Bronchial epithelial cell (primary cell): ENCODE data around the gene RABAC1. TPM values are rescaled to one million over a fixed set of nuclear protein-coding genes. Genes with fewer than 3 reads are reported as not detected.

ENCODE experiments used
- DNase-seq: peaks from one replicate; pipeline ENCODE4 v3.0.0-alpha.2; 2010; ENCODE audit warnings: low read depth
- FAIRE-seq: peaks from 2 replicates; lab custom pipeline; 2011; peaks lifted over from hg19 to GRCh38; lab: Jason Lieb, UNC
- H3K27me3 ChIP-seq: 2 replicates; pipeline ENCODE4 v1.5.1; 2011; ENCODE audit warnings: low read length; ENCODE audit not compliant: control insufficient read depth, insufficient read depth
- H3K36me3 ChIP-seq: 2 replicates; pipeline ENCODE4 v1.5.1; 2011; ENCODE audit warnings: low read length; ENCODE audit not compliant: control insufficient read depth, insufficient read depth
- H3K4me3 ChIP-seq: 2 replicates; pipeline ENCODE4 v1.5.1; 2011; ENCODE audit warnings: mild to moderate bottlenecking, low read depth, low read length, control low read depth
- CTCF ChIP-seq: IDR thresholded peaks from 2 replicates; pipeline ENCODE4 v1.5.1; 2011; ENCODE audit warnings: mild to moderate bottlenecking, moderate library complexity, low read length, control low read depth, inconsistent platforms; ENCODE audit not compliant: insufficient read depth, severe bottlenecking
- total RNA-seq: library from RNA; depleted of rRNA; stranded (reverse); fragments of >200 nt; gene quantifications from 2 replicates; pipeline ENCODE4 v1.2.1, GENCODE V29; 2014

Gene RABAC1
- total RNA-seq, 1 donor from 2014 or later = 96.6 TPM

GRCh38 chr19:41990615-41991014 is 31.5 kb upstream of the RABAC1 start:
- Histone ChIP-seq H3K36me3 (no peaks in the 10 kb centered on the region), H3K4me3 (no peak overlapping the region), H3K27me3 (peaks cover 16% of the 10 kb centered on the region)
- FAIRE-seq = no peak
- no peak for TF ChIP-seq CTCF
- DNase-seq = no peak

GRCh38 chr19:41990028-41990427 is 30.9 kb upstream of the RABAC1 start:
- no peak for TF ChIP-seq CTCF
- H3K27me3 ChIP-seq = peaks cover 16% of the 10 kb centered on the region
- FAIRE-seq = no peak

GRCh38 chr19:41988947-41989346 is 29.8 kb upstream of the RABAC1 start:
- no peak for TF ChIP-seq CTCF
- Histone ChIP-seq H3K36me3 (no peaks in the 10 kb centered on the region), H3K27me3 (peaks cover 16% of the 10 kb centered on the region), H3K4me3 (no peak overlapping the region)
- DNase-seq (no peak), FAIRE-seq (no peak)

More at GRCh38 chr19:41990028-41990427, 30.9 kb upstream of the RABAC1 start:
- no peak for DNase-seq
- Histone ChIP-seq H3K4me3 (no peak overlapping the region), H3K36me3 (no peaks in the 10 kb centered on the region)

- DNase-seq (no peak), FAIRE-seq (peak; percentile 94)
- TF ChIP-seq CTCF = no peak
- Histone ChIP-seq H3K27me3 (peaks cover 5% of the 10 kb centered on the region), H3K4me3 (no peak overlapping the region), H3K36me3 (no peaks in the 10 kb centered on the region)
Measured at GRCh38 chr19:41987141-41987860, 28.2 kb upstream of the RABAC1 start.

- DNase-seq = no peak
- no peaks in the 10 kb centered on the region for H3K36me3 ChIP-seq
- FAIRE-seq = no peak
- TF ChIP-seq CTCF = no peak
- H3K27me3 ChIP-seq = peaks cover 5% of the 10 kb centered on the region
- no peak overlapping the region for H3K4me3 ChIP-seq
Measured at GRCh38 chr19:41984961-41985360, 25.8 kb upstream of the RABAC1 start.

GRCh38 chr19:41981724-41982123 is 22.6 kb upstream of the RABAC1 start:
- Histone ChIP-seq H3K36me3 (no peaks in the 10 kb centered on the region), H3K4me3 (no peak overlapping the region), H3K27me3 (peaks cover 3% of the 10 kb centered on the region)
- no peak for TF ChIP-seq CTCF
- no peak for DNase-seq
- peak; percentile 32 for FAIRE-seq
